Activated CD8-positive, alpha-beta T cell treated with anti-CD3 and anti-CD28 coated beads, Interleukin-2, amount 10 ng/mL, durations not matched to agents 7 days and 5 days (primary cell): ENCODE measurements around the gene COX14. TPM values are rescaled to one million over a fixed set of nuclear protein-coding genes. Genes with fewer than 3 reads are reported as not detected.
A peak's percentile ranks its signal among the peaks of the same experiment; 100 is the strongest.

Experiments
- ATAC-seq: fragments of 150-1000 bp; cut with Tn5 transposase; one replicate; pipeline ENCODE4 v1.10.0; 2021; ENCODE audit warnings: moderate library complexity
- CTCF ChIA-PET: fragments of 350-600 bp; sonication (Branson Sonifier 250); formaldehyde crosslinking; loops from one replicate; lab custom pipeline; 2021; ENCODE audit warnings: antibody characterized with exemption; lab: Charles Lee
- POLR2A ChIA-PET: fragments of 350-600 bp; sonication (Branson Sonifier 250); formaldehyde crosslinking; loops from one replicate; lab custom pipeline; 2021; ENCODE audit warnings: antibody characterized with exemption; lab: Charles Lee
- DNase-seq: peaks from one replicate; pipeline ENCODE4 v3.0.0-alpha.2; 2020
- H3K27ac Mint-ChIP-seq: one replicate; pipeline ENCODE4 v1.8.0; 2021; ENCODE audit warnings: mild to moderate bottlenecking, mixed read lengths
- H3K27me3 Mint-ChIP-seq: one replicate; pipeline ENCODE4 v1.8.0; 2021; ENCODE audit warnings: low read depth, mixed read lengths
- H3K36me3 Mint-ChIP-seq: one replicate; pipeline ENCODE4 v1.8.0; 2021; ENCODE audit warnings: low read depth, mixed read lengths
- H3K4me1 Mint-ChIP-seq: one replicate; pipeline ENCODE4 v1.8.0; 2021; ENCODE audit warnings: low read depth, mixed read lengths
- H3K4me3 Mint-ChIP-seq: one replicate; pipeline ENCODE4 v1.8.0; 2021; ENCODE audit warnings: mild to moderate bottlenecking, mixed read lengths
- H3K9me3 Mint-ChIP-seq: one replicate; pipeline ENCODE4 v1.8.0; 2022; ENCODE audit warnings: mixed read lengths; ENCODE audit not compliant: insufficient read depth
- total RNA-seq, 2 experiments: library from RNA; stranded (reverse); gene quantifications; one replicate each; pipeline ENCODE4 v1.2.3, GENCODE V29; 2021

The COX14 gene
- total RNA-seq, 2 experiments from 2014 or later: 50.0 to 51.6 TPM

- H3K9me3 Mint-ChIP-seq: no peaks in the 10 kb centered on the region
- DNase-seq (no peak), ATAC-seq (no peak)
- no peaks in the 10 kb centered on the region for H3K27me3 Mint-ChIP-seq
- peak overlapping the region; percentile 73 for H3K27ac Mint-ChIP-seq
- ChIA-PET CTCF (interaction anchor here (0.7 to 7.0 kb wide), 34 partner anchors 8 to 333 kb away, joined by 3 to 144 read pairs (median 9); partner anchors contain the start of genes CERS5, FAM186A, GPD1 and LIMA1), POLR2A (interaction anchor here (0.8 to 4.0 kb wide), 7 partner anchors 12 to 102 kb away, joined by 3 to 44 read pairs (median 12); partner anchors contain the start of genes CERS5, RACGAP1 and SMARCD1)
- no peak overlapping the region for H3K4me3 Mint-ChIP-seq
- peaks cover 28% of the 10 kb centered on the region for H3K4me1 Mint-ChIP-seq
- peaks cover 9% of the 10 kb centered on the region for H3K36me3 Mint-ChIP-seq
These were observed 1.8 kb upstream of the COX14 start for GRCh38 chr12:50110127-50110761.

DNA sequence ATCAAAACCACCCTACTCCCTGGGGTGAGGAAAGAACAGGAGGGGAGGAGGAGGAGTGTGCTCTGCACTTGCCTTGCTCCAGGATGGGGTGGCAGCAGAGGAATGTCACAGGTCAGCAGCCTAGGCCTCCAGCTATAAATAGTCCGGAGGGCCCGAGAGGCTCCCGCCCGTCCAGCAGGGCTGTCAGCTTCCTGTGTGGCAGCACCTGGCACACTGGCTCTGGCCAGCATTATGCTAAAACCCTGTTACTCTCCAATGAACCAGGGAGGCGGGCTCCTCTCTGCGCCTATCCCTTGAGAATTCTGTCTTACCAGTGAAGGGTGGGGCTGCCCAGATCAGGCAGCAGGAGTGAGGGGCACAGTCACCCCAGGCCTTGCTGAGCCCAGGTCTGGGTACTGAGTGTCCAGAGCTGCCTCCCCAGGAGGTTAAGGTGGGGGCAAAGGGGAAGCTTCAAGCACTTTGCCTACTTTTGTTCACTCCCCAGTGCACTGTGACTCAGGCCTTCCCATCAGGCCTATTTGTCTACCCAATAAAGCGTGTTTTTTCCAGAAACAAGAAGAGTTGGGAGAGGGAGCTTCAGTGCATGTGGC, 1.2 kb upstream of the COX14 start:
- ATAC-seq: no peak
- H3K4me1 Mint-ChIP-seq: peaks cover 33% of the 10 kb centered on the region
- CTCF ChIA-PET: interaction anchor here (0.7 to 7.0 kb wide), 52 partner anchors 8 to 918 kb away, joined by 3 to 144 read pairs (median 6); partner anchors contain the start of genes CERS5, FAM186A, GPD1 and LIMA1

DNA sequence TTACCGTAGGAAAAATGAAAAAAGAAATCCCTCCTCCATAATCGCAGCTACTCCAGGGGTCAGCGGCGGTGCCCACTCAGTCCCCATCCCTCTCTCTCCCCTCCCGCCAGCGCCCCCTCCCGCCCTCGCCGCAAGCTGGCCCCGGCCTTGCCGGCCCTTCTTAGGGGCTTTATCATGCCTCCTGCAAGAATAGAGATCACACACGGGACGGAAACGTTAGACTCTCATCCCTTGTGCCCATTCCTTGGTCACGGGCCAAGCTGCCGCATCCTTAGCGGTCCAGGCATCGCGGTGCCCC, 692 bp upstream of the COX14 start:
- ChIA-PET POLR2A (interaction anchor here (0.9 to 4.0 kb wide), 14 partner anchors 8 to 172 kb away, joined by 3 to 44 read pairs (median 6); partner anchors contain the start of genes CERS5, GPD1, LIMA1 and RACGAP1), CTCF (interaction anchor here (0.6 to 7.0 kb wide), 54 partner anchors 9 to 918 kb away, joined by 3 to 144 read pairs (median 6); partner anchors contain the start of genes CERS5, DIP2B, FAM186A and GPD1)
- peaks cover 18% of the 10 kb centered on the region for H3K36me3 Mint-ChIP-seq
- ATAC-seq (no peak), DNase-seq (no peak)
- H3K4me3 Mint-ChIP-seq: peak overlapping the region; percentile 95
- H3K27ac Mint-ChIP-seq: peak overlapping the region; percentile 99
- H3K4me1 Mint-ChIP-seq: peaks cover 34% of the 10 kb centered on the region
- no peaks in the 10 kb centered on the region for H3K9me3 Mint-ChIP-seq
- H3K27me3 Mint-ChIP-seq: no peaks in the 10 kb centered on the region

More for the DNA sequence above, 1.2 kb upstream of the COX14 start:
- H3K27me3 Mint-ChIP-seq: no peaks in the 10 kb centered on the region
- H3K4me3 Mint-ChIP-seq: peak overlapping the region; percentile 95
- peaks cover 15% of the 10 kb centered on the region for H3K36me3 Mint-ChIP-seq
- peak overlapping the region; percentile 99 for H3K27ac Mint-ChIP-seq
- POLR2A ChIA-PET: interaction anchor here (0.8 to 4.0 kb wide), 8 partner anchors 11 to 172 kb away, joined by 3 to 44 read pairs (median 10); partner anchors contain the start of genes CERS5, LIMA1, RACGAP1 and SMARCD1
- no peak for DNase-seq
- H3K9me3 Mint-ChIP-seq: no peaks in the 10 kb centered on the region

DNA sequence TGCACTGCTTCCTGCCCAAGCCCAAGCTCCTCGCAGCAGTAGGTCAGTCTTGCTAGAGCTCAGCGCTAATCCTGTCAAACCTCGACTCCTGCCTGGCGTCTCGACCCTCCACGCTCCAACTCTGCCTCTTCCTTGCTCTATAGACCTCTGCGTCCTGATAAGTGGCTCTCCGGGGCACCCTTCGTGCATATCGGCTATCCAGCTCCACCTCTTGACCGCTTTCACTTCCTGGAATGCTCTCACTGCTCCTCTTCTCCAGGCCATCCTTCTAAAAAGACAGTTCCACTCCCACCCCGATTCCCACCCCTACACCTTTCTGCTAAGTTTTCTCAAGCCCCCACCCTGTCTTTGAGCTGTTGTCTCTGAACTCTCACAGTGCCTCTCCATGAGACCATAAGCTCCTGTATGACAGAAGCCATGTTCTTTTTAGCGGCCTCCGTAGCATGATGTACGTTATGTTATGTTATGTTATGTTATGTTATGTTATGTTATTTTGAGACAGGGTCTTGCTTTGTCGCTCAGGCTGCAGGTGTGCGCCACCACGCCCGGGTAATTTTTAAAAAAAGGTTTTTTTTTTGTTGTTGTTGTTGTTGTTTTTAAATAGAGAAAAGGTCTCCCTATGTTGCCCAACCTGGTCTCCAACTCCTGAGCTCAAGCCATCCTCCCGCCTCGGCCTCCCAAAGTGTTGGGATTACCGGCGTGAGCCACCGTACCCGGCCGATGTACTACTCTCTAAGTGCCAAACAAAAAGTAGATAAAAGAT, 601 bp downstream of the COX14 start:
- ChIA-PET POLR2A (interaction anchor here (0.6 to 4.0 kb wide), 26 partner anchors 9 to 1703 kb away, joined by 3 to 44 read pairs (median 4); partner anchors contain the start of genes CERS5, GPD1, LIMA1 and RACGAP1), CTCF (interaction anchor here (0.6 to 7.0 kb wide), 36 partner anchors 11 to 392 kb away, joined by 3 to 144 read pairs (median 14); partner anchors contain the start of genes CERS5, DIP2B, GPD1 and LIMA1)
- DNase-seq (no peak), ATAC-seq (no peak)
- Mint-ChIP-seq H3K9me3 (no peaks in the 10 kb centered on the region), H3K27ac (peak overlapping the region; percentile 99), H3K4me3 (peak overlapping the region; percentile 95), H3K4me1 (peaks cover 40% of the 10 kb centered on the region), H3K27me3 (no peaks in the 10 kb centered on the region), H3K36me3 (peaks cover 28% of the 10 kb centered on the region)

DNA sequence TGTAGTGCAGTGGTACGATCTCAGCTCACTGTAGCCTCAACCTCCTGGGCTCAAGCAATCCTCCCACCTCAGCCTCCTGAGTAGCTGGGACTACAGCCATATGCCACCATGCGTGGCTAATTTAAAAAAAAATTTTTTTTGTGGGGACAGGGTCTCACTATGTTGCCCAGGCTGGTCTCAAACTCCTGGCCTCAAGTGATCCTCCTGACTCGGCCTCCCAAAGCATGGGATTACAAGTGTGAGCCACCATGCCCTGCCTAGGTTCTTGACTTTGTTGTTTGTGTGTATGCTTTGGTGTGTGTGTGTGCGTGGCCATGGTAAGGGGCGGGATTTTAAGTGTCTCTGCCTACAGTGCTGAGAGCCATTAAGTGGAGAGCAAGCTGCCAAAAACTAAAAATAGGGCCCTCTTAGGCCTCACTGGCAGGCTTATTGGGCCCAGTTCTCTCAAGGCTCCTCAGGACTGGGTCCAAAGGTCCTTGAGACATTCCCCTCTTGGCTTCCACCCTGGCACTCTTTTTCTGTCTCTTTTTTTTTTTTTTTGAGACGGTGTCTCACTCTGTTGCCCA, 5.1 kb downstream of the COX14 start:
- no peaks in the 10 kb centered on the region for H3K9me3 Mint-ChIP-seq
- no peak overlapping the region for H3K27ac Mint-ChIP-seq
- ATAC-seq: no peak
- no peak for DNase-seq
- ChIA-PET CTCF (interaction anchor here (0.8 to 3.2 kb wide), 3 partner anchors 15 to 150 kb away, joined by 3 to 15 read pairs (median 6); no protein-coding TSS in a partner anchor), POLR2A (interaction anchor here (0.9 kb wide), 1 partner anchor 8 kb away, joined by 3 read pairs; no protein-coding TSS in a partner anchor)
- no peaks in the 10 kb centered on the region for H3K27me3 Mint-ChIP-seq
- H3K4me3 Mint-ChIP-seq: no peak overlapping the region
- H3K36me3 Mint-ChIP-seq: peaks cover 40% of the 10 kb centered on the region
- H3K4me1 Mint-ChIP-seq: peaks cover 26% of the 10 kb centered on the region

DNA sequence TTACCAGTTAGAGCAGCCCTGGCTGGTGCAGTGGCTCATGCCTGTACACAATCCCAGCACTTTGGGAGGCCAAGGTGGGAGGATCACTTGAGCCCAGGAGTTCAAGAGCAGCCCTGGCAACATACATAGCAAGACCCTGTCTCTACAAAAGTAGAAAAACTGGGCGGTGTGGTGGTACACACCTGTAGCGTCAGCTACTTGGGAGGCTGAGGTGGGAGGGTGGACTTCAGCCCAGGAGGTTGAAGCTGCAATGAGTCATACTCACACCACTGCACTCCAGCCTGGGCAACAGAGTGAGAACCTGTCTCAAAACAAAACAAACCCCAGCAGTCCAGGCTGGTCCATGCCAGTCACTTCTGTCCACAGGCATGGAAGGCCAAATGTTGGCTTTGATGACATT, 7.4 kb downstream of the COX14 start:
- POLR2A ChIA-PET: no interaction called here

GRCh38 chr12:50120521-50120920, 8.5 kb downstream of the COX14 start:
- ATAC-seq: no peak

More for the DNA sequence above, 7.4 kb downstream of the COX14 start:
- H3K27ac Mint-ChIP-seq: no peak overlapping the region
- H3K4me1 Mint-ChIP-seq: peaks cover 14% of the 10 kb centered on the region
- H3K4me3 Mint-ChIP-seq: no peak overlapping the region
- CTCF ChIA-PET: interaction anchor here (0.8 to 3.2 kb wide), 4 partner anchors 9 to 63 kb away, joined by 3 to 15 read pairs (median 4); no protein-coding TSS in a partner anchor
- no peaks in the 10 kb centered on the region for H3K9me3 Mint-ChIP-seq
- ATAC-seq (no peak), DNase-seq (no peak)
- H3K36me3 Mint-ChIP-seq: peaks cover 44% of the 10 kb centered on the region
- H3K27me3 Mint-ChIP-seq: no peaks in the 10 kb centered on the region

GRCh38 chr12:50120953-50121352, 8.9 kb downstream of the COX14 start:
- Mint-ChIP-seq H3K4me3 (no peak overlapping the region), H3K9me3 (no peaks in the 10 kb centered on the region), H3K36me3 (peaks cover 40% of the 10 kb centered on the region), H3K4me1 (peaks cover 17% of the 10 kb centered on the region), H3K27ac (no peak overlapping the region), H3K27me3 (no peaks in the 10 kb centered on the region)
- CTCF ChIA-PET: interaction anchor here (10.7 kb wide), 1 partner anchor 9 kb away, joined by 114 read pairs; the partner anchor contains the start of gene COX14
- DNase-seq (no peak), ATAC-seq (no peak)
- POLR2A ChIA-PET: interaction anchor here (0.7 to 4.6 kb wide), 2 partner anchors 9 to 80 kb away, joined by 3 to 27 read pairs; partner anchors contain the start of gene COX14

More at GRCh38 chr12:50120521-50120920, 8.5 kb downstream of the COX14 start:
- no peak overlapping the region for H3K4me3 Mint-ChIP-seq
- POLR2A ChIA-PET: interaction anchor here (0.7 to 4.6 kb wide), 2 partner anchors 9 to 80 kb away, joined by 3 to 27 read pairs; partner anchors contain the start of gene COX14
- no peaks in the 10 kb centered on the region for H3K27me3 Mint-ChIP-seq
- H3K27ac Mint-ChIP-seq: no peak overlapping the region
- no peak for DNase-seq
- no peaks in the 10 kb centered on the region for H3K9me3 Mint-ChIP-seq
- H3K36me3 Mint-ChIP-seq: peaks cover 40% of the 10 kb centered on the region
- peaks cover 17% of the 10 kb centered on the region for H3K4me1 Mint-ChIP-seq
- CTCF ChIA-PET: interaction anchor here (10.7 kb wide), 1 partner anchor 9 kb away, joined by 114 read pairs; the partner anchor contains the start of gene COX14

- peaks cover 34% of the 10 kb centered on the region for H3K36me3 Mint-ChIP-seq
- H3K27me3 Mint-ChIP-seq: no peaks in the 10 kb centered on the region
- ChIA-PET CTCF (interaction anchor here (10.7 kb wide), 1 partner anchor 10 kb away, joined by 114 read pairs; the partner anchor contains the start of gene COX14), POLR2A (interaction anchor here (4.6 kb wide), 1 partner anchor 10 kb away, joined by 27 read pairs; the partner anchor contains the start of gene COX14)
- H3K4me3 Mint-ChIP-seq: no peak overlapping the region
- peak overlapping the region; percentile 5 for H3K27ac Mint-ChIP-seq
- H3K9me3 Mint-ChIP-seq: no peaks in the 10 kb centered on the region
- H3K4me1 Mint-ChIP-seq: peaks cover 14% of the 10 kb centered on the region
- DNase-seq (no peak), ATAC-seq (no peak)
These were observed 9.6 kb downstream of the COX14 start for GRCh38 chr12:50121641-50122040.

DNA sequence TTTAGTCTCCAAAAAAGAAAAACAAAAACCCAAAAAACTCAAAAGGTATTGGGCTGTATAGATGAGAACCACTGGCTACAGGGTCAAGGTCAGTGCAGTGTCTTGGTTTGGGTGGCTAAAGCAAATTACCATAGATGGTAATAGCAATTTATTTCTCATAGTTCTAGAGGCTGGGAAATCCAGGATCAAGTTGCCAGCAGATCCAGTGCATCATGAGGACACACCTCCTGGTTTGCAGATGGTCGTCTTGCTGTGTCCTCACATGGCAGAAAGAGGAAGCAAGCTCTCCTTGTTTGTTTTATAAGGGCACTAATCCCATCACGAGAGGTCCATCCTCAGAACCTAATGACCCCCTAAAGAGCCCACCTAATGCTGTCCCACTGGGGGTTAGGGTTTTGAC, 11.2 kb downstream of the COX14 start:
- ATAC-seq: no peak
- no peaks in the 10 kb centered on the region for H3K27me3 Mint-ChIP-seq
- peaks cover 36% of the 10 kb centered on the region for H3K36me3 Mint-ChIP-seq
- no peak overlapping the region for H3K27ac Mint-ChIP-seq
- peaks cover 17% of the 10 kb centered on the region for H3K4me1 Mint-ChIP-seq
- no peak overlapping the region for H3K4me3 Mint-ChIP-seq
- no peak for DNase-seq
- CTCF ChIA-PET: interaction anchor here (1.2 to 10.7 kb wide), 2 partner anchors 11 to 52 kb away, joined by 3 to 114 read pairs; partner anchors contain the start of gene COX14
- H3K9me3 Mint-ChIP-seq: no peaks in the 10 kb centered on the region
- POLR2A ChIA-PET: interaction anchor here (0.7 to 4.6 kb wide), 2 partner anchors 11 to 35 kb away, joined by 4 to 27 read pairs; partner anchors contain the start of gene COX14
